HEK293 (cell line): ENCODE measurements around the gene CHRM2.

Experiments
- CTCF ChIA-PET: fragments of 350-600 bp; formaldehyde crosslinking; extraction: SDS; loops from one replicate; lab custom pipeline; 2021; ENCODE audit warnings: antibody characterized with exemption; lab: Yijun Ruan, JAX
- POLR2A ChIA-PET: fragments of 300-600 bp; formaldehyde crosslinking; extraction: SDS; loops from one replicate; lab custom pipeline; 2020; ENCODE audit warnings: antibody characterized with exemption, inconsistent platforms; lab: Yijun Ruan, JAX
- H3K27ac ChIP-seq: fragments of 200-500 bp; sonication (Bioruptor generic); 2 replicates; pipeline ENCODE4 v1.5.1; 2014; ENCODE audit warnings: low read depth, low read length, control low read depth, inconsistent platforms; ENCODE audit errors: extremely low read depth
- H3K36me3 ChIP-seq, 2 experiments: fragments of 200-500 bp in 1 of 2; sonication (Bioruptor generic) in 1 of 2; 1 replicate in 1 of 2; 2 replicates in 1 of 2; pipeline ENCODE4 v1.5.1; 2014 to 2017; ENCODE audit warnings: inconsistent platforms in 2 of 2, low read length in 2 of 2; ENCODE audit not compliant: control insufficient read depth in 2 of 2, insufficient read depth in 1 of 2
- H3K4me1 ChIP-seq: fragments of 200-500 bp; sonication (Bioruptor generic); 2 replicates; pipeline ENCODE4 v1.5.1; 2014; ENCODE audit warnings: mild to moderate bottlenecking, low read length, inconsistent platforms; ENCODE audit not compliant: control insufficient read depth, insufficient read depth
- H3K4me3 ChIP-seq: 2 replicates; pipeline ENCODE4 v1.5.1; 2011; ENCODE audit warnings: low read depth, mild to moderate bottlenecking, control low read depth, low read length, moderate library complexity
- H3K9me3 ChIP-seq: fragments of 200-500 bp; sonication (Bioruptor generic); 2 replicates; pipeline ENCODE4 v1.5.1; 2014; ENCODE audit warnings: low read depth, low read length, inconsistent platforms; ENCODE audit not compliant: control insufficient read depth, insufficient read depth
- ATF2 ChIP-seq: fragments of 450-650 bp; formaldehyde crosslinking; IDR thresholded peaks from 2 replicates; pipeline ENCODE4 v1.5.1; 2016; ENCODE audit warnings: missing biosample characterization, missing genetic modification characterization, low read depth
- GLI2 ChIP-seq: fragments of 450-650 bp; formaldehyde crosslinking; IDR thresholded peaks from 2 replicates; pipeline ENCODE4; 2017; ENCODE audit warnings: missing biosample characterization, missing genetic modification characterization, low read depth, borderline replicate concordance
- OVOL3 ChIP-seq: fragments of 450-650 bp; formaldehyde crosslinking; IDR thresholded peaks from 2 replicates; pipeline ENCODE4 v1.5.1; 2016; ENCODE audit warnings: missing biosample characterization, missing genetic modification characterization
- ZBTB1 ChIP-seq: fragments of 450-650 bp; formaldehyde crosslinking; IDR thresholded peaks from 2 replicates; pipeline ENCODE4 v1.5.1; 2016; ENCODE audit warnings: missing biosample characterization, missing genetic modification characterization
- ZNF112 ChIP-seq: fragments of 450-650 bp; formaldehyde crosslinking; IDR thresholded peaks from 2 replicates; pipeline ENCODE4 v1.5.0; 2017; ENCODE audit warnings: missing biosample characterization, missing genetic modification characterization
- ZNF175 ChIP-seq: fragments of 450-650 bp; formaldehyde crosslinking; IDR thresholded peaks from 2 replicates; pipeline ENCODE4 v1.5.1; 2016; ENCODE audit warnings: missing biosample characterization, missing genetic modification characterization
- ZNF274 ChIP-seq, 2 experiments: fragments of 200-500 bp in 1 of 2; fragments of 450-650 bp in 1 of 2; sonication (Bioruptor generic) in 1 of 2; formaldehyde crosslinking in 1 of 2; IDR thresholded peaks; 2 replicates each; pipeline versions ENCODE4 v1.5.1 to v1.6.1; 2014 to 2016; ENCODE audit warnings: borderline replicate concordance in 1 of 2, inconsistent platforms in 1 of 2, low read length in 1 of 2, missing biosample characterization in 1 of 2, missing genetic modification characterization in 1 of 2
- ZNF37A ChIP-seq: fragments of 450-650 bp; IDR thresholded peaks from 2 replicates; pipeline ENCODE4 v1.5.1; 2018; ENCODE audit warnings: missing biosample characterization, missing genetic modification characterization
- ZNF585B ChIP-seq: fragments of 450-650 bp; formaldehyde crosslinking; IDR thresholded peaks from 2 replicates; pipeline ENCODE4 v1.5.1; 2016; ENCODE audit warnings: missing biosample characterization, missing genetic modification characterization
- ZNF596 ChIP-seq: fragments of 450-650 bp; IDR thresholded peaks from 2 replicates; pipeline ENCODE4 v1.5.0; 2018; ENCODE audit warnings: missing biosample characterization, mild to moderate bottlenecking, missing genetic modification characterization, moderate library complexity
- ZNF621 ChIP-seq: fragments of 450-650 bp; formaldehyde crosslinking; IDR thresholded peaks from 2 replicates; pipeline ENCODE4 v1.5.1; 2017; ENCODE audit warnings: missing biosample characterization, missing genetic modification characterization
- ZNF658 ChIP-seq: fragments of 450-650 bp; formaldehyde crosslinking; IDR thresholded peaks from 2 replicates; pipeline ENCODE4; 2016; ENCODE audit warnings: missing biosample characterization, missing genetic modification characterization
- ZNF664 ChIP-seq: fragments of 450-650 bp; formaldehyde crosslinking; IDR thresholded peaks from 2 replicates; pipeline ENCODE4 v1.5.1; 2016; ENCODE audit warnings: missing biosample characterization, missing genetic modification characterization
- ZNF692 ChIP-seq: fragments of 450-650 bp; formaldehyde crosslinking; IDR thresholded peaks from 2 replicates; pipeline ENCODE4 v1.5.1; 2016; ENCODE audit warnings: missing biosample characterization, missing genetic modification characterization
- ZNF768 ChIP-seq: fragments of 450-650 bp; formaldehyde crosslinking; IDR thresholded peaks from 2 replicates; pipeline ENCODE4 v1.5.1; 2018; ENCODE audit warnings: missing biosample characterization, mild to moderate bottlenecking, missing genetic modification characterization
- ZNF791 ChIP-seq: fragments of 450-650 bp; formaldehyde crosslinking; IDR thresholded peaks from 2 replicates; pipeline ENCODE4 v1.5.1; 2016; ENCODE audit warnings: missing biosample characterization, missing genetic modification characterization
- ZSCAN16 ChIP-seq: fragments of 450-650 bp; formaldehyde crosslinking; IDR thresholded peaks from 2 replicates; pipeline ENCODE4 v1.5.1; 2016; ENCODE audit warnings: missing biosample characterization, missing genetic modification characterization
- ZSCAN23 ChIP-seq: fragments of 450-650 bp; formaldehyde crosslinking; IDR thresholded peaks from 2 replicates; pipeline ENCODE4 v1.5.1; 2016; ENCODE audit warnings: missing biosample characterization, missing genetic modification characterization
- TF ChIP-seq, protein P1 (sequence below): fragments of 450-650 bp; formaldehyde crosslinking; conservative IDR thresholded peaks from 2 replicates; pipeline ENCODE4 v1.5.1; 2016; ENCODE audit warnings: low read depth, missing biosample characterization, missing genetic modification characterization
- TF ChIP-seq, protein P2 (sequence below): fragments of 450-650 bp; formaldehyde crosslinking; IDR thresholded peaks from 2 replicates; pipeline ENCODE4 v1.5.1; 2017; ENCODE audit warnings: missing biosample characterization, mild to moderate bottlenecking, missing genetic modification characterization, moderate library complexity

The CHRM2 gene

GRCh38 chr7:136956232-136956631, 87.8 kb downstream of the CHRM2 start:
- no peak overlapping the region for H3K4me3 ChIP-seq
- CTCF ChIA-PET: no interaction called here
- TF ChIP-seq ZNF768 (tag by site-specific recombination) (no peak), ZNF112 (tag by site-specific recombination) (no peak), ZNF175 (no peak), ZNF596 (tag by site-specific recombination) (no peak), ZNF664 (tag by site-specific recombination) (no peak), ZSCAN23 (no peak), ZNF791 (tag by site-specific recombination) (no peak), OVOL3 (tag by site-specific recombination) (no peak), ZSCAN16 (tag by site-specific recombination) (no peak), ZNF658 (no peak), ZNF274 (IDR thresholded peaks at IDR 0.05; ENCODE audit: low read length) (no peak), ZNF274 (tag by site-specific recombination; IDR thresholded peaks at IDR 0.05; ENCODE audit: borderline replicate concordance) (no peak), ZNF585B (no peak), ATF2 (tag by site-specific recombination) (no peak), ZNF37A (tag by site-specific recombination) (no peak), GLI2 (tag by site-specific recombination) (no peak), ZBTB1 (tag by site-specific recombination) (no peak), ZNF692 (tag by site-specific recombination) (no peak), ZNF621 (tag by site-specific recombination) (no peak)
- TF ChIP-seq, protein P1, sequence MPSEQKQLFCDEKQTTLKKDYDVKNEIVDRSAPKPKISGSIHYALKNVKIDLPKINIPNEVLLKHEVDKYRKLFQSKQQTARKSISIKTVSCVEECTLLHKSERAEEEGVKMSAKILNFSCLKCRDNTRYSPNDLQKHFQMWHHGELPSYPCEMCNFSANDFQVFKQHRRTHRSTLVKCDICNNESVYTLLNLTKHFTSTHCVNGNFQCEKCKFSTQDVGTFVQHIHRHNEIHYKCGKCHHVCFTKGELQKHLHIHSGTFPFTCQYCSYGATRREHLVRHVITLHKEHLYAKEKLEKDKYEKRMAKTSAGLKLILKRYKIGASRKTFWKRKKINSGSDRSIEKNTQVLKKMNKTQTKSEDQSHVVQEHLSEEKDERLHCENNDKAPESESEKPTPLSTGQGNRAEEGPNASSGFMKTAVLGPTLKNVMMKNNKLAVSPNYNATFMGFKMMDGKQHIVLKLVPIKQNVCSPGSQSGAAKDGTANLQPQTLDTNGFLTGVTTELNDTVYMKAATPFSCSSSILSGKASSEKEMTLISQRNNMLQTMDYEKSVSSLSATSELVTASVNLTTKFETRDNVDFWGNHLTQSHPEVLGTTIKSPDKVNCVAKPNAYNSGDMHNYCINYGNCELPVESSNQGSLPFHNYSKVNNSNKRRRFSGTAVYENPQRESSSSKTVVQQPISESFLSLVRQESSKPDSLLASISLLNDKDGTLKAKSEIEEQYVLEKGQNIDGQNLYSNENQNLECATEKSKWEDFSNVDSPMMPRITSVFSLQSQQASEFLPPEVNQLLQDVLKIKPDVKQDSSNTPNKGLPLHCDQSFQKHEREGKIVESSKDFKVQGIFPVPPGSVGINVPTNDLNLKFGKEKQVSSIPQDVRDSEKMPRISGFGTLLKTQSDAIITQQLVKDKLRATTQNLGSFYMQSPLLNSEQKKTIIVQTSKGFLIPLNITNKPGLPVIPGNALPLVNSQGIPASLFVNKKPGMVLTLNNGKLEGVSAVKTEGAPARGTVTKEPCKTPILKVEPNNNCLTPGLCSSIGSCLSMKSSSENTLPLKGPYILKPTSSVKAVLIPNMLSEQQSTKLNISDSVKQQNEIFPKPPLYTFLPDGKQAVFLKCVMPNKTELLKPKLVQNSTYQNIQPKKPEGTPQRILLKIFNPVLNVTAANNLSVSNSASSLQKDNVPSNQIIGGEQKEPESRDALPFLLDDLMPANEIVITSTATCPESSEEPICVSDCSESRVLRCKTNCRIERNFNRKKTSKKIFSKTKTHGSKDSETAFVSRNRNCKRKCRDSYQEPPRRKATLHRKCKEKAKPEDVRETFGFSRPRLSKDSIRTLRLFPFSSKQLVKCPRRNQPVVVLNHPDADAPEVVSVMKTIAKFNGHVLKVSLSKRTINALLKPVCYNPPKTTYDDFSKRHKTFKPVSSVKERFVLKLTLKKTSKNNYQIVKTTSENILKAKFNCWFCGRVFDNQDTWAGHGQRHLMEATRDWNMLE (tag by site-specific recombination): no peak
- TF ChIP-seq, protein P2, sequence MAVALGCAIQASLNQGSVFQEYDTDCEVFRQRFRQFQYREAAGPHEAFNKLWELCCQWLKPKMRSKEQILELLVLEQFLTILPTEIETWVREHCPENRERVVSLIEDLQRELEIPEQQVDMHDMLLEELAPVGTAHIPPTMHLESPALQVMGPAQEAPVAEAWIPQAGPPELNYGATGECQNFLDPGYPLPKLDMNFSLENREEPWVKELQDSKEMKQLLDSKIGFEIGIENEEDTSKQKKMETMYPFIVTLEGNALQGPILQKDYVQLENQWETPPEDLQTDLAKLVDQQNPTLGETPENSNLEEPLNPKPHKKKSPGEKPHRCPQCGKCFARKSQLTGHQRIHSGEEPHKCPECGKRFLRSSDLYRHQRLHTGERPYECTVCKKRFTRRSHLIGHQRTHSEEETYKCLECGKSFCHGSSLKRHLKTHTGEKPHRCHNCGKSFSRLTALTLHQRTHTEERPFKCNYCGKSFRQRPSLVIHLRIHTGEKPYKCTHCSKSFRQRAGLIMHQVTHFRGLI (tag by site-specific recombination): no peak
- POLR2A ChIA-PET: no interaction called here
- no peaks in the 10 kb centered on the region for H3K36me3 ChIP-seq
- H3K27ac ChIP-seq: no peak overlapping the region
- no peaks in the 10 kb centered on the region for H3K4me1 ChIP-seq
- H3K9me3 ChIP-seq: no peaks in the 10 kb centered on the region
